HG02938 (cell line): Measurements from ENCODE around the gene SELPLG.
"Not testable (repeated sequence)": the region's sequence is repeated elsewhere in the genome, so short reads cannot be mapped to it uniquely, and the experiment has no call there.

ENCODE experiments used
- ATAC-seq: cut with Tn5 transposase; IDR thresholded peaks from one replicate; pipeline ENCODE4 v1.9.1; 2021; ENCODE audit warnings: mild to moderate bottlenecking, moderate library complexity; ENCODE audit not compliant: unreplicated experiment

The SELPLG gene

GRCh38 chr12:108633534-108634248 is at the start of gene SELPLG:
Gene SELPLG (minus strand): TSS chr12:108633894. CDS start chr12:108624307, 9,587 bp downstream.
- ATAC-seq = peak; percentile 48

- ATAC-seq = no peak
Measured at GRCh38 chr12:108681317-108681716, 47.6 kb upstream of the SELPLG start.

- ATAC-seq = no peak
Measured at GRCh38 chr12:108679106-108679681, 45.5 kb upstream of the SELPLG start.

- ATAC-seq = no peak
Measured at GRCh38 chr12:108678104-108678730, 44.5 kb upstream of the SELPLG start.

GRCh38 chr12:108677381-108677780 is 43.7 kb upstream of the SELPLG start:
- no peak for ATAC-seq

GRCh38 chr12:108676707-108677106 is 43.0 kb upstream of the SELPLG start:
- ATAC-seq = no peak

- no peak for ATAC-seq
Measured at GRCh38 chr12:108675792-108676191, 42.1 kb upstream of the SELPLG start.

- ATAC-seq = no peak
Measured at GRCh38 chr12:108672054-108672453, 38.4 kb upstream of the SELPLG start.

- ATAC-seq = no peak
Measured at GRCh38 chr12:108671110-108671509, 37.4 kb upstream of the SELPLG start.

- ATAC-seq = no peak
Measured at GRCh38 chr12:108670066-108670631, 36.5 kb upstream of the SELPLG start.

GRCh38 chr12:108668542-108668941 is 34.8 kb upstream of the SELPLG start:
- no peak for ATAC-seq

- no peak for ATAC-seq
Measured at GRCh38 chr12:108668063-108668462, 34.4 kb upstream of the SELPLG start.

- ATAC-seq = no peak
Measured at GRCh38 chr12:108667349-108667748, 33.7 kb upstream of the SELPLG start.

GRCh38 chr12:108666401-108666881 is 32.7 kb upstream of the SELPLG start:
- no peak for ATAC-seq

GRCh38 chr12:108665608-108666202 is 32.0 kb upstream of the SELPLG start:
- ATAC-seq = no peak

- ATAC-seq = peak; percentile 68
Measured at GRCh38 chr12:108664338-108665258, 30.9 kb upstream of the SELPLG start.

- ATAC-seq = no peak
Measured at GRCh38 chr12:108663324-108664015, 29.8 kb upstream of the SELPLG start.

- not testable (repeated sequence) for ATAC-seq
Measured at GRCh38 chr12:108658115-108658514, 24.4 kb upstream of the SELPLG start.

GRCh38 chr12:108657130-108657745 is 23.5 kb upstream of the SELPLG start:
- ATAC-seq = no peak
